ENCODE data around the gene PDGFRB.

DNA sequence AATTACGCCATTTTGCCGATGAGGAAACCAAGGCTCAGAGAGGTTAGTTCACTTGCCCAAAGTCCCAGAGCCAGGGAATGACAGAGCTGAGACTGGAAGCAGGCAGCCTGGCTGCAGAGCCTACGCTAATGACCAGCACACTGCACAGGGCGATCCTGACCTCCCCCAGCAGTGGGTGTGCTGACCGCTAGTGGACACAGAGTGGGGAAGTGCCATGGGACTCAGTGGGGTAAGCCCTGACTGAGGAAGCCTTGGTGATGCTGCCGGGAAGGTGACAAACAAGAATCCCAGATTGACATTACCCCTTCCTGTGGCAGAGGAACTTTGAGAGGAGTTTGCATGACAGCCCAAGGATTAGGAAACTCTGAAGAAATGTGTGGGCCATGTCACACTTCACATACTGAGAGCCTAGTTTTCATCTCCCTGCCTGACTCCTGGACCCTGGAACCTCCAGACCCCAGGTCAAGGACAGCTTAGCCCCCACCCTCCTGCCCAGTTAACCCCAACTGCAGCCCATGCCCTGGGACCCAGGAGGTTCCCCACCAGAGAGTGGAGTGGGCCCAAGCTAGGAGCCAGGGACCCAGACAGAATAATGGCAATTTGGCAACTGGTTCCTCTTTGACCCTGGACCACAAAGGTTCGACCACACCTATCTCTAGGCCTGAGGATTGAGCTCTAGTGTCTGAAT is 49.6 kb downstream of the PDGFRB start:
- TF ChIP-seq FOXM1 (IDR thresholded peaks at IDR 0.05; ENCODE audit: low read depth) (no peak), FOXM1 (CRISPR knock-in tag; IDR thresholded peaks at IDR 0.05; ENCODE audit: low read depth) (no peak), DIDO1 (tag; IDR thresholded peaks at IDR 0.05; ENCODE audit: low read depth) (no peak), ZEB2 (IDR thresholded peaks at IDR 0.05) (no peak)
